ENCODE results near the gene TNFRSF1B.
A peak's percentile ranks its signal among the peaks of the same experiment; 100 is the strongest.

Gene TNFRSF1B

GRCh38 chr1:12166834-12167492 lies at the start of gene TNFRSF1B:
TNFRSF1B (plus strand) TSS chr1:12166991; CDS start chr1:12167092, 101 bp downstream.
- no peak for DNase-seq (ENCODE audit: low read depth)

GRCh38 chr1:12121212-12122003 lies 45.4 kb upstream of the TNFRSF1B start:
- peak; percentile 56 for DNase-seq (ENCODE audit: low read depth)

GRCh38 chr1:12123172-12123571 lies 43.6 kb upstream of the TNFRSF1B start:
- DNase-seq (ENCODE audit: low read depth) = no peak

GRCh38 chr1:12124693-12125421 lies 41.9 kb upstream of the TNFRSF1B start:
- peak; percentile 69 for DNase-seq (ENCODE audit: low read depth)

- no peak for DNase-seq (ENCODE audit: low read depth)
Measured at GRCh38 chr1:12125422-12126355, 41.1 kb upstream of the TNFRSF1B start.

GRCh38 chr1:12126781-12127180 lies 40.0 kb upstream of the TNFRSF1B start:
- DNase-seq (ENCODE audit: low read depth) = no peak

- DNase-seq (ENCODE audit: low read depth) = no peak
Measured at GRCh38 chr1:12127206-12127810, 39.5 kb upstream of the TNFRSF1B start.

GRCh38 chr1:12128120-12128519 lies 38.7 kb upstream of the TNFRSF1B start:
- no peak for DNase-seq (ENCODE audit: low read depth)

GRCh38 chr1:12129624-12130023 lies 37.2 kb upstream of the TNFRSF1B start:
- no peak for DNase-seq (ENCODE audit: low read depth)

- no peak for DNase-seq (ENCODE audit: low read depth)
Measured at GRCh38 chr1:12130466-12131130, 36.2 kb upstream of the TNFRSF1B start.

GRCh38 chr1:12132078-12132477 lies 34.7 kb upstream of the TNFRSF1B start:
- DNase-seq (ENCODE audit: low read depth) = peak; percentile 62

GRCh38 chr1:12134716-12135115 lies 32.1 kb upstream of the TNFRSF1B start:
- no peak for DNase-seq (ENCODE audit: low read depth)

GRCh38 chr1:12135612-12136011 lies 31.2 kb upstream of the TNFRSF1B start:
- peak; percentile 34 for DNase-seq (ENCODE audit: low read depth)

- DNase-seq (ENCODE audit: low read depth) = no peak
Measured at GRCh38 chr1:12136916-12137610, 29.7 kb upstream of the TNFRSF1B start.

GRCh38 chr1:12138196-12139168 lies 28.3 kb upstream of the TNFRSF1B start:
- no peak for DNase-seq (ENCODE audit: low read depth)

GRCh38 chr1:12140016-12140415 lies 26.8 kb upstream of the TNFRSF1B start:
- no peak for DNase-seq (ENCODE audit: low read depth)

- no peak for DNase-seq (ENCODE audit: low read depth)
Measured at GRCh38 chr1:12140515-12141162, 26.2 kb upstream of the TNFRSF1B start.

GRCh38 chr1:12141163-12141850 lies 25.5 kb upstream of the TNFRSF1B start:
- no peak for DNase-seq (ENCODE audit: low read depth)
